ENCODE results near the gene SCUBE1.

DNA sequence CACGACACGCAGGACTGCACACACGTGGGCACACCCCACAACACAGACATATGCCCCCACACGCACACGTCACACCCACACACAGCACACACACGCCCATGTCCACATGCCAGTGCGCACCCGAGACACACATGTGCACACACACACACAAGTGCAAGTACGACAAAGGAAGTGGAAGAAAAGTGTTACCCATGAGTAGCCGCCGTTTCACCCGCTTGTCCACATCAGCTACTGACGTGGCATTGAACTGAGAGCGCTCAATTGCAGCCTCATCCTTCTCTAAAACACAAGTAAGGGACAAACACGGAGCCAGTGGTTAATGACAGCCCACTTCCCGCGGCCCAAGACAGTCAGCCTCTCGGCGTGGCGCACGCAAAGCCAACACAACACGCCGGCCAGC, 87.9 kb downstream of the SCUBE1 start:
- TF ChIP-seq RAD21 (IDR thresholded peaks at IDR 0.05 in 1 of 2, conservative IDR thresholded peaks at IDR 0.05 in 1 of 2; ENCODE audit: low read depth in 2 of 2, low read length in 2 of 2): no peak
- no peak for TF ChIP-seq YY1 (IDR thresholded peaks at IDR 0.05; ENCODE audit: low read depth, low read length)
- TF ChIP-seq SIN3A (conservative IDR thresholded peaks at IDR 0.05 in 1 of 2, IDR thresholded peaks at IDR 0.05 in 1 of 2; ENCODE audit: low read depth in 1 of 2, low read length in 2 of 2): no peak
- no peak for TF ChIP-seq EZH2 (IDR thresholded peaks at IDR 0.05; ENCODE audit: low read depth, low read length, severe bottlenecking)
- TF ChIP-seq TAF1 (IDR thresholded peaks at IDR 0.05; ENCODE audit: low read depth, low read length): no peak
- TF ChIP-seq, protein P1, sequence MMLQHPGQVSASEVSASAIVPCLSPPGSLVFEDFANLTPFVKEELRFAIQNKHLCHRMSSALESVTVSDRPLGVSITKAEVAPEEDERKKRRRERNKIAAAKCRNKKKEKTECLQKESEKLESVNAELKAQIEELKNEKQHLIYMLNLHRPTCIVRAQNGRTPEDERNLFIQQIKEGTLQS (IDR thresholded peaks at IDR 0.05; ENCODE audit: insufficient read depth, low read depth, low read length): no peak
